H1 (cell line): ENCODE measurements around the gene PLOD1. TPM values are rescaled to one million over a fixed set of nuclear protein-coding genes. Genes with fewer than 3 reads are reported as not detected.

Experiments used
- CTCF ChIA-PET: fragments of 300-600 bp; sonication (Branson Sonifier 250); formaldehyde crosslinking; loops from one replicate; lab custom pipeline; 2021; ENCODE audit not compliant: partially characterized antibody; lab: Charles Lee
- POLR2A ChIA-PET: fragments of 300-600 bp; sonication (Branson Sonifier 250); formaldehyde crosslinking; loops from one replicate; lab custom pipeline; 2021; ENCODE audit warnings: inconsistent platforms; ENCODE audit not compliant: partially characterized antibody; lab: Charles Lee
- DNase-seq, 2 experiments: peaks; one replicate each; pipeline versions ENCODE4 v3.0.0 to v3.0.0-alpha.2; 2010 to 2022; ENCODE audit warnings: low spot score in 2 of 2, low read depth in 1 of 2, mixed read lengths in 1 of 2
- FAIRE-seq: peaks from 2 replicates; lab custom pipeline; 2011; peaks lifted over from hg19 to GRCh38; lab: Jason Lieb, UNC
- H2AFZ ChIP-seq: 2 replicates; pipeline ENCODE4 v1.8.1; 2012; ENCODE audit warnings: low read length, inconsistent platforms
- H2AK5ac ChIP-seq: 2 replicates; pipeline ENCODE4 v1.6.1; 2013; ENCODE audit warnings: low read depth, low read length
- H2BK120ac ChIP-seq: replicated peaks from 2 replicates; pipeline ENCODE3; 2013; ENCODE audit warnings: low read depth, low read length, inconsistent platforms
- H2BK12ac ChIP-seq: 2 replicates; pipeline ENCODE4 v1.6.1; 2013; ENCODE audit warnings: low read depth, low read length
- H2BK15ac ChIP-seq: 2 replicates; pipeline ENCODE4 v1.6.1; 2013; ENCODE audit warnings: low read length
- H2BK20ac ChIP-seq: 2 replicates; pipeline ENCODE4 v1.6.1; 2013; ENCODE audit warnings: low read length
- H2BK5ac ChIP-seq: 2 replicates; pipeline ENCODE4 v1.6.1; 2013; ENCODE audit warnings: low read depth, low read length
- H3K14ac ChIP-seq: 2 replicates; pipeline ENCODE4 v1.6.1; 2013; ENCODE audit warnings: inconsistent platforms; ENCODE audit not compliant: insufficient read length
- H3K18ac ChIP-seq: 2 replicates; pipeline ENCODE4 v1.6.1; 2013; ENCODE audit warnings: low read length; ENCODE audit errors: extremely low read depth
- H3K23ac ChIP-seq: 2 replicates; pipeline ENCODE4 v1.6.1; 2013; ENCODE audit warnings: inconsistent platforms; ENCODE audit not compliant: insufficient read length
- H3K23me2 ChIP-seq: 2 replicates; pipeline ENCODE4 v1.6.1; 2013; ENCODE audit warnings: low read depth, low read length
- H3K27ac ChIP-seq: 2 replicates; pipeline ENCODE4 v1.6.1; 2011; ENCODE audit warnings: low read depth, low read length, inconsistent platforms
- H3K27me3 ChIP-seq, 4 experiments: replicated peaks in 1 of 4; 1 replicate in 1 of 4; 2 replicates in 3 of 4; pipeline versions ENCODE4 v1.6.1 to v1.8.1; 2011 to 2013; ENCODE audit warnings: low read length in 3 of 4, mild to moderate bottlenecking in 3 of 4, inconsistent platforms in 2 of 4, mixed read lengths in 2 of 4, moderate library complexity in 1 of 4; ENCODE audit not compliant: control insufficient read depth in 3 of 4, insufficient read depth in 3 of 4; ENCODE audit errors: extremely low read depth in 1 of 4
- H3K36me3 ChIP-seq, 4 experiments: 2 replicates each; pipeline versions ENCODE4 v1.6.1 to v1.8.1; 2011 to 2013; ENCODE audit warnings: mild to moderate bottlenecking in 4 of 4, low read length in 3 of 4, moderate library complexity in 2 of 4, control low read depth in 1 of 4, inconsistent platforms in 1 of 4; ENCODE audit not compliant: insufficient read depth in 4 of 4, control insufficient read depth in 2 of 4
- H3K4ac ChIP-seq: replicated peaks from 2 replicates; pipeline ENCODE3; 2013; ENCODE audit warnings: low read length, low read depth, mixed read lengths, inconsistent platforms; ENCODE audit not compliant: insufficient read length
- H3K4me1 ChIP-seq, 4 experiments: replicated peaks in 1 of 4; 1 replicate in 1 of 4; 2 replicates in 3 of 4; pipeline versions ENCODE4 v1.6.1 to v1.8.1; 2011 to 2013; ENCODE audit warnings: low read length in 3 of 4, inconsistent platforms in 2 of 4, mixed read lengths in 1 of 4; ENCODE audit not compliant: insufficient read depth in 4 of 4, control insufficient read depth in 3 of 4
- H3K4me2 ChIP-seq, 2 experiments: 2 replicates each; pipeline versions ENCODE4 v1.6.1 to v1.8.1; 2011 to 2013; ENCODE audit warnings: low read depth in 2 of 2, low read length in 2 of 2, control low read depth in 1 of 2, inconsistent platforms in 1 of 2, mild to moderate bottlenecking in 1 of 2; ENCODE audit not compliant: insufficient read depth in 1 of 2
- H3K4me3 ChIP-seq, 4 experiments: fragments of 200-600, 300-600 bp in 1 of 4; sonication (generic), shearing (Covaris generic), sonication (Bioruptor Twin) in 1 of 4; 2 replicates each; pipeline versions ENCODE4 v1.5.1 to v1.8.1; 2011 to 2016; ENCODE audit warnings: low read length in 4 of 4, low read depth in 3 of 4, control low read depth in 2 of 4, inconsistent platforms in 2 of 4, mild to moderate bottlenecking in 2 of 4, mixed read lengths in 1 of 4, moderate library complexity in 1 of 4; ENCODE audit not compliant: insufficient read depth in 2 of 4; ENCODE audit errors: extremely low read depth in 1 of 4
- H3K56ac ChIP-seq: replicated peaks from 2 replicates; pipeline ENCODE3; 2013; ENCODE audit warnings: low read depth, mild to moderate bottlenecking, mixed read lengths, low read length, inconsistent platforms; ENCODE audit not compliant: insufficient read length
- H3K79me1 ChIP-seq: 2 replicates; pipeline ENCODE4 v1.6.1; 2013; ENCODE audit warnings: low read depth, low read length, control low read depth
- H3K79me2 ChIP-seq, 2 experiments: 2 replicates each; pipeline versions ENCODE4 v1.6.1 to v1.8.1; 2012 to 2013; ENCODE audit warnings: low read length in 2 of 2, mild to moderate bottlenecking in 2 of 2, inconsistent platforms in 1 of 2; ENCODE audit not compliant: insufficient read depth in 2 of 2, control insufficient read depth in 1 of 2
- H3K9ac ChIP-seq, 4 experiments: replicated peaks in 1 of 4; 1 replicate in 1 of 4; 2 replicates in 3 of 4; pipeline versions ENCODE4 v1.6.1 to v1.8.1; 2011 to 2013; ENCODE audit warnings: low read depth in 3 of 4, low read length in 3 of 4, control low read depth in 2 of 4, mild to moderate bottlenecking in 2 of 4, moderate library complexity in 2 of 4, inconsistent platforms in 1 of 4; ENCODE audit errors: extremely low read depth in 1 of 4
- H3K9me3 ChIP-seq, 2 experiments: 2 replicates each; pipeline versions ENCODE4 v1.6.1 to v1.8.1; 2012 to 2013; ENCODE audit warnings: mild to moderate bottlenecking in 2 of 2, moderate library complexity in 2 of 2, control low read depth in 1 of 2, inconsistent platforms in 1 of 2, low read depth in 1 of 2, low read length in 1 of 2, mixed read lengths in 1 of 2; ENCODE audit not compliant: insufficient read depth in 2 of 2
- H4K20me1 ChIP-seq, 2 experiments: replicated peaks in 1 of 2; 2 replicates each; pipeline versions ENCODE3 to v1.8.1; 2011 to 2013; ENCODE audit warnings: inconsistent platforms in 2 of 2, low read length in 2 of 2, mild to moderate bottlenecking in 1 of 2; ENCODE audit not compliant: insufficient read depth in 2 of 2, control insufficient read depth in 1 of 2
- H4K5ac ChIP-seq: 2 replicates; pipeline ENCODE4 v1.6.1; 2013; ENCODE audit warnings: low read length, low read depth, mixed read lengths, inconsistent platforms; ENCODE audit not compliant: insufficient read length
- H4K8ac ChIP-seq: 2 replicates; pipeline ENCODE4 v1.8.0; 2013; ENCODE audit warnings: mild to moderate bottlenecking, moderate library complexity, low read length, inconsistent platforms; ENCODE audit not compliant: insufficient read depth; ENCODE audit errors: extremely low read depth
- H4K91ac ChIP-seq: replicated peaks from 2 replicates; pipeline ENCODE3; 2013; ENCODE audit warnings: low read length, mixed read lengths, inconsistent platforms; ENCODE audit not compliant: insufficient read length
- CBX5 ChIP-seq: fragments of 300-800, 300-1000 bp; sonication (generic); IDR thresholded peaks from 2 replicates; pipeline ENCODE4 v1.7.1; 2016; ENCODE audit warnings: antibody characterized with exemption, low read length, low read depth
- WGBS, 2 experiments: shearing (Covaris generic) in 1 of 2; methylation state at CpG; one replicate each; pipeline versions ENCODE4 v1.1.6 to v1.1.7; 2013 to 2015; ENCODE audit warnings: low lambda C conversion rate in 2 of 2, mixed read lengths in 2 of 2, inconsistent platforms in 1 of 2, low coverage in 1 of 2, missing lambda C conversion rate in 1 of 2; ENCODE audit not compliant: insufficient replicate concordance in 2 of 2, insufficient coverage in 1 of 2, insufficient read length in 1 of 2; ENCODE audit errors: extremely low coverage in 1 of 2, missing lambda C conversion rate in 1 of 2; 5-methylcytosine and 5-hydroxymethylcytosine counted together
- polyA plus RNA-seq, 7 experiments: library from polyadenylated mRNA; depleted of rRNA in 3 of 7; stranded (reverse) in 5 of 7; unstranded in 2 of 7; fragments of >200 nt in 5 of 7; fragments of 200-250 nt in 2 of 7; gene quantifications; 1 replicate in 5 of 7; 2 replicates in 1 of 7; 4 replicates in 1 of 7; pipeline versions ENCODE4 v1.2.1 to v1.2.3, GENCODE V29; 2011 to 2013; ENCODE audit warnings: missing spikeins in 2 of 7, mixed read lengths in 2 of 7
- total RNA-seq: library from RNA; stranded (reverse); fragmentation: NEBNext Ultra II Directional; extraction: Animal tissue kit (Norgen Biotek cat#: 25700); gene quantifications from 2 replicates; pipeline ENCODE4 v1.2.1, GENCODE V29; 2021

Gene PLOD1
- total and polyA plus RNA-seq, 2 of the 8 experiments (the other 6 are each of a cell fraction or from before 2014, with no cell fraction given) = 44.9 to 51.8 TPM

DNA sequence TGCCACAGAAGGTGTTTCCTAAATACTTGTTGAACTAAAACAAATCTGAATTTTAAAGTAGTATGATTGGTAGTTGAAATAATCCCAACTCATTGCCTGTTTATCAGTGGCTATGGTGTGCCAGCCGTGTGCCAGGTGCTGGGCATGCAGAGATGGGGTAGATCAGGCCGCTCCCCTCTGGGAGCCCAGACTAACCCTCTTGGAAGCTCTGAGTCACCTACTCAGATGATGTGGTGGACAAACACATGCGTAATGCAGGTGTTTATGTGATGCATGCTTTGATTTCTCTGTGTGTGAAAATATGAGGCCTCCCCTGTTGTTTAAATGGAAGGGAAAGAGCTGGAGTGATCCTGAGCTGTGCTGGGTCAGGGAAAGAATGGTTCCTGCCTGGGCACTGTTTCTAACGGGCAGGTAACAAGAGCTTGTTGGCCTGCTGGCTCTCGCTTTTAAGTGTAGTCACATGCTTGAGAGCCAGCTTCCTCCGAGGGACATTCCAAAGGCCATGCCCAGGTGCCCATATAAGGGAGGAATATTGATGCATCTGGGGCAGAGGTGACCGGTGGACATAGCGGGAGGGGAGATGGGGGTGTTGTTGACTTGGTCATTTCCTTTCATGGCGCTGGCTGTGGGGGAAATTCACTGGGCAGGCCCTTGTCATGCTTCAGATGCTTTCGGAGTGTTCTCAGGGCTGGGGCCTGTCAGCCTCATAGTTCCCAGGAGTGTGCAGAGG is 56.0 kb downstream of the PLOD1 start:
- no peak overlapping the region for H3K18ac ChIP-seq
- no peak overlapping the region for H3K56ac ChIP-seq
- H2BK5ac ChIP-seq = no peak overlapping the region; the same call in 1 of the 2 replicates
- H3K36me3 ChIP-seq = peaks cover 12 to 42% (median 25%) of the 10 kb centered on the region in 4 experiments
- no peak overlapping the region for H2AFZ ChIP-seq
- H2BK12ac ChIP-seq = no peak overlapping the region
- H3K27me3 ChIP-seq = no peaks in the 10 kb centered on the region
- no peak overlapping the region for H2BK15ac ChIP-seq
- H4K5ac ChIP-seq = no peak overlapping the region
- H4K20me1 ChIP-seq = peaks cover 3 to 17% of the 10 kb centered on the region in 2 experiments
- H3K4me1 ChIP-seq = no peaks in the 10 kb centered on the region
- H3K79me2 ChIP-seq = peaks cover 6 to 22% of the 10 kb centered on the region in 2 experiments; a peak in 3 of 4 replicates
- H4K8ac ChIP-seq = no peak overlapping the region
- H3K4ac ChIP-seq = no peak overlapping the region
- H3K14ac ChIP-seq = no peak overlapping the region
- CTCF ChIA-PET = interaction anchor here (0.5 to 1.9 kb wide), 3 partner anchors 10 to 83 kb away, joined by 3 to 5 read pairs (median 4); no protein-coding TSS in a partner anchor
- FAIRE-seq = no peak
- POLR2A ChIA-PET = interaction anchor here (0.6 to 2.9 kb wide), 9 partner anchors 8 to 932 kb away, joined by 3 to 13 read pairs (median 6); partner anchors contain the start of genes MFN2 and MIIP
- peaks cover 5% of the 10 kb centered on the region; the same call in 1 of the 2 replicates for H3K79me1 ChIP-seq
- no peak overlapping the region for H4K91ac ChIP-seq
- H3K23ac ChIP-seq = no peak overlapping the region
- no peak overlapping the region for H3K4me3 ChIP-seq
- H2AK5ac ChIP-seq = no peak overlapping the region
- H2BK20ac ChIP-seq = no peak overlapping the region
- no peak for TF ChIP-seq CBX5
- TF ChIP-seq, all 59 proteins: peak for 0
- Histone ChIP-seq H2BK120ac (no peak overlapping the region), H3K4me2 (no peak overlapping the region), H3K9ac (no peak overlapping the region), H3K23me2 (peaks cover 2% of the 10 kb centered on the region; the same call in 1 of the 2 replicates), H3K9me3 (no peaks in the 10 kb centered on the region), H3K27ac (no peak overlapping the region)
- no peak for DNase-seq
- WGBS, 2 experiments = 91% methylated on average over 10 of the region's 10 CpGs; no CpG with 5 or more reads in 1 of the 2 experiments
